Glomerular visceral epithelial cell (primary cell): ENCODE measurements around the gene CCSAP.

Source experiments
- DNase-seq: peaks from one replicate; pipeline ENCODE4 v3.0.0-alpha.2; 2016; ENCODE audit errors: extremely low spot score

The CCSAP gene

GRCh38 chr1:229287267-229287666 is 55.6 kb downstream of the CCSAP start:
- no peak for DNase-seq

- DNase-seq: no peak
These were observed 56.6 kb downstream of the CCSAP start for GRCh38 chr1:229286099-229286766.

DNA sequence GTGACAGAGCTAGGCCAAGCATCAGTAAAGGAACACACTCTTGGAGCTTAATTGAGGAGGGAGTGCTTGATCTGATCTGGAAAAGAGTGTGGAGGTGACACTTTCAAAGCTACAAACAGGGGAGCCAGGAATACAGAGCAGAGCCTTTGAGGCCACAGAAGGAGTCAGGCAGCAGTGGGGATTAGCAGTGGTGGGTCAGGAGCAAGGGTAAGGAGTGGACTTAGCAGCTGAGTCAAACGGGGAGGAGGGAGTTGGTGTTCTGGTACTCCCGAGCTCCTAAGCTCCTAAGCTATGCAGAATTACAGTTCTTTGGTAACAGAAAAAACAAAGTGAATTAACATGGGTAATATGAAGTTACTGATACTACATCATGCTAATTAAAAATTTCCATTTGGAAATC is 57.4 kb downstream of the CCSAP start:
- DNase-seq: no peak

- DNase-seq: no peak
These were observed 58.0 kb downstream of the CCSAP start for GRCh38 chr1:229284887-229285286.

GRCh38 chr1:229283183-229283611 is 59.6 kb downstream of the CCSAP start:
- no peak for DNase-seq

DNA sequence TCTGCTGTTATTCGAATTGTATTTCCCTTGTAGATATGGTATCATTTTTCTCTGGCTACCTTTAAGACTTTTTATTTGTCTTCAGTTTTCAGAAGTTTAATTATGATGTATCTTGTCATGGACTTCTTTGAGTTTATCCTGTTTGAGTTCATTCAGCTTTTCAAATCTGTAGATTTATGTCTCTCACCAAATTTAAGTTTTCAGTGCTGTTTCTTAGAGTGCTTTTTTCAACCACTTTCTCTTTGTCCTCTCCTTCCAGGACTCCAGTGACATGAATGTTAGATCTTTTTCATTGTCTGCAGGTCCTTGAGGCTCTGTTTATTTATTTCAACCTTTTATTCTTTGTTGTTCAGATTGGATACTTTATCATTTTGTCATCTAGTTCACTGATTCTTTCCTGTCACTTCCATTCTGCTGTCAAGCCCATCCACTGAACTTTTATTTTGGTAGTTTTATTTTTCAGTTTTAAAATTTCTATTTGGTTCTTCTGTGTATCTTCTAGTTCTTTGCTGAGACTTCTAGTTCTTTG is 60.5 kb downstream of the CCSAP start:
- no peak for DNase-seq

- DNase-seq: no peak
These were observed 61.4 kb downstream of the CCSAP start for GRCh38 chr1:229281339-229281926.

- DNase-seq: no peak
These were observed 61.9 kb downstream of the CCSAP start for GRCh38 chr1:229280921-229281320.

DNA sequence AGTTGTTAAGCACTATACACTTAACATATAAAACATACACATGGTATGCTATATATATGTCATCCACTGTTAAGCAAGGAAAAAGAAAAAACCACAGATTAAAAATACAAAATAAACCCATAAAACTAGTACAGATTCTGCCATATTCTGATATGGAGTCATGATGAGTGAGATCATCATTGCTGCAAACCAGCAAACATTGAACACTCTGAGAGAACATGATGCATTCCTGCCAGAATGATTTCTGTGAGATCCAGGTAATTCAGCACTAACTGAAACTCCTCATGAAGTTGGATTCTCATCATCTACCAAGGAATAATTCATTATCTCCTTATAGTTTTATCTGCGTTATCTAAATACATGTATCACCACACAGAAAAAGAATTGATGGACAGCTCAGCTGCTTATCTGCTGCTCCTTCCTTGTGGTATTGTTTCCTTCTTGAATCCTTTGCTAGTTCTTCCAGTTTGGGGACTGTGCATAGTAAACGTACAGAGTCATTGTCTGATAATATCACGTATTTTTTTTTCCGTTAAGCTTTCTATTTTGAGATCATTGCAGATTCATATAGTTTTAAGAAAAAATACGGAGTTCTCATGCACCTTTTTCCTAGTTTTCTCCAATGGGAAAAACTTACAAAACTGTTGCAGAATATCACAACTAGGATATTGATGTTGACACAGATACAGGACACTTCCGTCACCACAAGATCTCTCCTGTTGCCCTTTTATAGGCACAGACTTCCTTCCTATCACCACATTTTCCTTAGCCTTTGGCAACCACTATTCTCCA is 62.6 kb downstream of the CCSAP start:
- no peak for DNase-seq

- no peak for DNase-seq
These were observed 63.6 kb downstream of the CCSAP start for GRCh38 chr1:229279242-229279641.

GRCh38 chr1:229278120-229278741 is 64.6 kb downstream of the CCSAP start:
- DNase-seq: no peak

DNA sequence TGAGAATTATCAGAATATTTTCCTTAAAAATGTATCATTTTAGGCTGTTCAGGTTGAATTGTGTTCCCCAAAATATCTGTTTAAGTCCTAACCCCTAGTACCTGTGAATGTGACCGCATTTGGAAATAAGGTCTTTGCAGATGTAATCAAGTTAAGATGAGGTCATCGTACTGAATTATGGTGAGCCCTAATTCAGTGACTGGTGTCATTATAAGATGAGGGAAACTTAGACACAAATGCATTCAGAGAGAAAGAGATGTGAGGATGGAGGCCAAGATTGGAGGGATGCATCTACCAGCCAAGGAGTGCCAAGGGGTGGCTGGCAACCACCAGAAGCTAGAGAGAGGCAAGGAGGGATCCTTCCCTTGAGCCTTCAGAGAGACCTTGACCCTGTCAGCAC is 67.8 kb downstream of the CCSAP start:
- DNase-seq: no peak

- no peak for DNase-seq
These were observed 69.2 kb downstream of the CCSAP start for GRCh38 chr1:229273507-229274232.

- DNase-seq: no peak
These were observed 70.4 kb downstream of the CCSAP start for GRCh38 chr1:229272164-229273158.

GRCh38 chr1:229271448-229272159 is 71.2 kb downstream of the CCSAP start:
- DNase-seq: peak; percentile 18
